Activated CD4-positive, alpha-beta T cell treated with anti-CD3 and anti-CD28 coated beads for 24 hours (primary cell): ENCODE results near the gene LBP.
A peak's percentile ranks its signal among the peaks of the same experiment; 100 is the strongest.
"Not testable (repeated sequence)": the region's sequence is repeated elsewhere in the genome, so short reads cannot be mapped to it uniquely, and the experiment has no call there.

ENCODE experiments used
- DNase-seq, 2 donors: peaks; one replicate each; pipeline ENCODE4 v3.0.0-alpha.2; 2020; ENCODE audit warnings: low read depth in 2 of 2

LBP gene

DNA sequence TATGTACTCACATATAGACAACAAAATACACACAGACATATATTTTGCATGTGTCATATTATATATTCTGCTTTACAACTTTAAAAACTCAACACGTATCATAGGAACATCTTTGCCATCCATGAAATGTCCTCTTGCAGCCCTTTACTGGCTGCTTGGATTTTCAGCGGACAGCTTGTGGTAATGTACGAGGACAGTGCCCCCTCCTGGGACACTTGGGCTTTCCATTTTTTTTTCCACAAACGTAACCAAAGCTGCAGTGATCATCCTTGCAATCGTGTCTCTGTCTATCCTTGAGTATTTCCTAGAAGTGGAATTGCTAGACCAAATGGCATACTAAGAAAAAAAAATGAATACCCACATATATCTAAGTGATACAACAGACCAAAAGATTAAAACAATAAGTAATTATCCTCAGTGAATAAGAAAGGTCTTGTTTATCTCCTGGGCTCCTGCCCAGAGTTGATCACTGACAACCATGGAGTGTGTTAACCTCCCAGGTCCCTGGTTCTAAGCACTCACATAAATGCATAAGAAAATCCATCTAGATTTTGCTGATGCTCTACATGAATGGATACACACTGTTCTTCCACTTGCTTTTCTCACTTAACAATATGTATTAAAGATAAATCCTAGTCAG is 24.2 kb upstream of the LBP start:
- DNase-seq = no peak

DNA sequence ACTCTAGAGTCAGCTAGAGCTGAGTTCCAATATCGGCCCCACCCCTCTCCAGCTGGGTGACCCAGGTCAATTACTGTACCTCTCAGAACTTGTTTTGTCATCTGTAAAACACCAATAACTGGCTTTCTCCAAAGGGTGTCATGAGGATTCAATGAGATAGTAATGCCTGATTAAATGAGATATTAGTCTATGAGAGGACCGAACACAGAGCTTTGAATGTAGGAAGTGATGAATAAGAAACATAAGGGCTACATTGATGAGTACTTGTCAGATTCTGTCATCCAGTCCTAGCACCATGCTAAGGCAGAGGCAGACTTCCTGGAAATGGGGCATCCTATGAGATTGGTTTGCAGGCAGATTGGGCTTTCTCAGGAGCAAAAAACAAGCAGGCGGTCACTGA is 22.1 kb upstream of the LBP start:
- no peak for DNase-seq

DNA sequence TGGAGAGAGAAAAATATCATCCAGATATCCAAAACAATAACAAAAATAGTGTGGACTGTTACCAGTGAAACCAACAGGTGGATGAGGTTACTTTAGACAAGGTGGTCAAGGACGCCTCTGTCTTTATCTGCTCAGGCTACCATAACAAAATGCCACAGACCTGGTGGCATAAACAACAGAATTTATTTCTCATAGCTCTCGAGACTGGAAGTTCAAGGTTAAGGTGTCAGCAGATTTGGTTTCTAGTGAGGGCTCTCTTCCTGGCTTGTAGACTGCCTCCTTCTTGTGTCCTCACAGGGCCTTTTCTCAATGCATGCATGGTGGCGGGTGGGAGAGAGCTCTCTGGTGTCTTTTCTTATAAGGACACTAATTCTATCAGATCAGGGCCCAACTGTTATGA is 21.1 kb upstream of the LBP start:
- no peak for DNase-seq

DNA sequence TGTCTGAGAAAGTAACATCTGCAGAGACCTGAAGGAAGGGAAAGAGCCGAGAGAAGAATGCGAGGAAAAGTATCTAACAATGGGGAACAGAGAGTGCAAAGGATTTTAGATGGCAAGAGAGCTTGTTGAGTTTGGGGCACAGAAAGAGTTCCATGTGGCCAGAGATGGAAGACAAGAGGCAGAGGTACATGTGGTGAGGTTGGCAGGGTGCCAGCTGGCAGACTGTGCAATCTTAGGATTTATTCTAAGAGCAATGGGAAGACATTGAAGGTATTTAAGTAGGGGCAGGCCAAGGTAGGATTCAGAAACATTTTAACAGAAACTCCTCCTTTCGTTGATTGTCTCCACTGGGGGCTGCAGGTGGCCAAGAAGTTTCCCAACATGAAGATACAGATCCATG is 20.4 kb upstream of the LBP start:
- no peak for DNase-seq

DNA sequence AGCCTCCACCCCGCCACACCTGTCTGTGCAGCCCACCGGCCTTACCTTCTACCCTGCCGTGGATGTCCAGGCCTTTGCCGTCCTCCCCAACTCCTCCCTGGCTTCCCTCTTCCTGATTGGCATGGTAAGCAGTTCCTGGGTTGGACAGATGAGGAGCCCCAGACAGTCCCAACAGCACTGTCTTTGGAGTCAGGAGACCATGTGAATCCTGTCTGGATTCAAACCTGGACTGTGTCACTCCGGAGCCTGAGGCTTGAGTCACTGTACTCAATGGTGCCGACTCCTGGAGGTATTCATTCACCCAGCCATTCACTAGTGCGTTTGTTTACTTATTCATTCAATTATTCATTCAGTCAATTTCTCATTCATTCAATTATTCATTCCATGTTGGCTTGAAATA is 20.0 kb upstream of the LBP start:
- DNase-seq = no peak

DNA sequence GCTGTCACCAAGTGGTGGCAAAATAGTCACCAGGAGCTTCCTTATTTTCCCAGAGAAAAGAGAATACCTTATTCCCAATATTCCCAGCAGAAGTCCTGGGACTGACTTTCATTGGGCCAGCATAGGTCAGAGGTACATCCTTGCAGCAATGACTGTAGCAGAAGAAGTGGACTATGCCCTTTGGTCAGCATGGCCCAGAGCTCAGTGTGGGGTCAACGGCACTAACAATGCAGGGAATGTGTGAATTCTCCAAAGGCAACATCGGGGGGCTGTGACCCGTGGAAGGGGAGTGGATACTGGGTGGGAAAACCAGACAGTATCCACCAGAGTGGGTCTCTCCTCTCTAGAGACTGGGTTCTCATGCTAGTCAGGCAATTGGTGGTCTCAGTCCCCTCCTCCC is 15.6 kb upstream of the LBP start:
- DNase-seq = no peak

DNA sequence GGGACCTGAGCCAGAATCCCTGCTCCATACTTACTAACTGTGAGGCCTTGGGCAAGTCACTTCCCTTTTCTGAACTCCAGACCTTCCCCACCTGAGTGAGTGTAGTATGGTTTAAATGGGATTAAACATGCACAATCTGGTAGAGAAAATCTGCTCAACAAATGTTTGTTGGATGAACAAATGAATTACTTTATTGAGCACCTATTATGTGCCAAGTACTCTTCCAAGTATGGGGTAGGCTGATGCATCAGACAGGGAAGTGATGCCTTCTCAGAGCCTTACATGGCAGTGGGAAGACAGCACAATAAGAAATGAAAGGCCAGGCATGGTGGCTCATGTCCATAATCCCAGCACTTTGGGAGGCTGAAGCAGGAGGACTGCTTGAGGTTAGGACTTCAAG is 15.0 kb upstream of the LBP start:
- no peak for DNase-seq

DNA sequence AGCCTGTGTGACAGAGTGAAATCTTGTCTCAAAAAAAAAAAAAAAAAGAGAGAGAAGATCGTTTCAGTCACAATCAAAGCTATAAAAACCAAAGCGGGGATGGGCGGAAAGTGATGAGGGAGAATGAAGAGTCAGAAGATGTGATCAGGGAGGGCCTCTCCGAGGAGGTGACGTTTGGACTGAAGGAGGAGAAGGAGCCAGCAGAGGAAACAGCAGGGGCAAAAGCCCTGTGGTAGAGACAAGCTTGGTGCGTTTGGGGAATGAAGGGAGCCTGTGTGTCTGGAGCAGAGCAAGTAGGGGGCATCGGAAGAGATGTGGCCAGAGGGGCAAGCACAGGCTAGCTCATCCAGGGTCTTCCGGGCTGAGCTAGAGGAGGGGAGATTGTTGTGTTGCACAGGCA is 14.5 kb upstream of the LBP start:
- no peak for DNase-seq

DNA sequence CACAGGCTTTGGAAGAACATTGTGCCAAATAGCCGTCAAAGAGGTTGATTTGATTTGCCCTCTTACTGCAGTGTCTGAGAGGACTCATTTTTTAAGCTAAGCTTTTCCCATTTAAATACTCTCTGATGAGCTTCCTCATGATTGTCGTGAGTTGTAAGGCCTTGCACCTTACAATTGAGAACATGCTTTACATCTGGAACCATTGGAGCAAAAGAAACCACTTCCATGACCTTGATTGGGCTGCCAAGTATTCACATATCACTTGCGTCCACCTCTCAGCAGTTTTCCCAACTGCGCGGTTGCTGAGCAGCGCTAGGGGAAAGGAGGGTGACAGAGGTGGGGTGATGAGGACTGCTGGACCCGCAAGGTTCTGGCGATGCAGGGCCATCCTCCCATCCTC is 12.3 kb upstream of the LBP start:
- no peak for DNase-seq

DNA sequence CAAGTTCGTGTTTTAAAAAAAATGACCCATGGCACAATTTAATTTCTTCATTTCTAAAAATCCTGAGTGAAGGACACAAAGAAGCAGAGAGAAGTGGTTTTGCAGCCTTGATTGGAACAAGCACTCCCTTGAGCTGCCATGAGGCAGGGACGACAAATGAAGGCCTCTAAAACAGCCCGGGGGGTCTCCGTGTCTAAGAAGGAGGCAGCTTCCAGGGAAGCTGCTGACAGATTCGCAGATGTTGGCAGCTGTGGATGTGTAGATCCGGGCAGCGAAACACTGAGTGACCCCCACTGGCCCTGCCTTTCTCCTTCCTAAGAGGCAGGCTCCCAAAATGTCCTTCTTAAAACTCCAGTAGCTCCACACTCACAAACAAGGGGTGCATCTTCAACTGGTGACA is 9.6 kb upstream of the LBP start:
- DNase-seq = no peak

DNA sequence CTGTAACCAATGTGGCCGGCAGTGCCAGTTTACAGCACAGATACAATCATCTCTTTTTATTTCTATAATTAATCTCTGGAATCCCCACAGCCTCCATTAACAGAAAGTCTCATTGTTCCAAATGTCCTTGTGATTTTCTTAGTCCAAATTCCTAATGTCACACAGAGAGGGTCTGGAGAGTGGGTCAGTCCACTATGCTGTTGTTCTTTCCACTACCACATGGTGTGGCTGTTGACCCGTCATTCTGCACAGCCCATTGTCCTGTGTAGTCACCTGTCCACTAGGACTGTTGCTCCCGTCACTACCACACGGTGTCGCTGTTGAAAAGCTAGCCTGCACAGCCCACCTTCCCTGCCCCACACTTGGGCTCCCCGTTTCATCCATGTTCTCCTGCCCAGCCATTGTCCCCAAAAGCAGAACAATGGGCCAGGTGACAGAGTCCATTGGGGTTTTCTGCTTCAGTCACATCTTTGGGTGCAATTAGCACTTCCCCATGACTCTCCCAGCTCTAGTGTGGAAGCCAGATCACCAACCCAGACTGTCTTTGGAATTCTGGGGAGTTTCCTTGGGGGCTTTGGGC is 8.6 kb upstream of the LBP start:
- peak in 1 of 2 donors; percentile 13 for DNase-seq

DNA sequence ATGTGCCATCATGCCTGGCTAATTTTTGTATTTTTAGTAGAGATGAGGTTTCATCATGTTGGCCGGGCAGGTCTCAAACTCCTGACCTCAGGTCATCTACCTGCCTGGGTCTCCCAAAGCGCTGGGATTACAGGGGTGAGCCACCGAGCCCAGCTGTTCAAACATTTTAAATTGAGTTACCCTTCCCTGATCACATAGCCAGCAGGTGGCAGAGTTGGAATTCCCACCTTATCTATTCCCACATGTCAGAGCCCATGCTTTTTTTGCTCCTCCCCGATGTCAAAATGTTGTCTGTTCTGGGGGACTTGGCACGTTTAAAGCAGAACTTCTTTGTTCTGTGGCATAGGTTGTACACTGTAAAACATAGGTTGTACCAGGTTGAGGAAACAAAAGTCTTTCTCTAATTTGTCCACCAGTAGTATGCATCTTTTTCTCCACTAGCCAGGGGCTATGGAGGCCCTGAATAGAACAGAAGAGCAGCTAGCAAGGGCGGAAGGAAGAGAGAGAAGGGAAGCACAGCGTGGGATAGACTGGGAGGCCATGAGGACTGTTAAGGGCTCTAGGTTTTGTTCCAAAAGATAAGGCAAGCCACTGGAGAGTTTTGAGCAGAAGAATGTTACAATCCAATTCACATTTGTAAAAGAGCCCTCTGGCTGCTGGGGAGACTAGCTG is 7.3 kb upstream of the LBP start:
- no peak for DNase-seq

DNA sequence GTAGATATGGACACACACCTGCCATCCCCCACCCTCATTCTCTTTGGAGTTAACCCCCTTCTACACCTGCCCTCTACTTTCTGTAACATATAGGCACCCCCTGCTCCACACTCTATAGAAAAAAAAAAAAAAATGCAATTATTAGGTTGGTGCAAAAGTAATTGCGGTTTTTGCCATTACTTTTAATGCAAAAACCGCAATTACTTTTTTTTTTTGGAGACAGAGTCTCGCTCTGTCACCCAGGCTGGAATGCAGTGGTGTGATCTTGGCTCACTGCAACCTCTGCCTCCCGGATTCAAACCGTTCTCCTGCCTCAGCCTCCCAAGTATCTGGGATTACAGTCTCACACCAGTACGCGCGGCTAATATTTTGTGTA is 6.8 kb upstream of the LBP start:
- DNase-seq = not testable (repeated sequence)

DNA sequence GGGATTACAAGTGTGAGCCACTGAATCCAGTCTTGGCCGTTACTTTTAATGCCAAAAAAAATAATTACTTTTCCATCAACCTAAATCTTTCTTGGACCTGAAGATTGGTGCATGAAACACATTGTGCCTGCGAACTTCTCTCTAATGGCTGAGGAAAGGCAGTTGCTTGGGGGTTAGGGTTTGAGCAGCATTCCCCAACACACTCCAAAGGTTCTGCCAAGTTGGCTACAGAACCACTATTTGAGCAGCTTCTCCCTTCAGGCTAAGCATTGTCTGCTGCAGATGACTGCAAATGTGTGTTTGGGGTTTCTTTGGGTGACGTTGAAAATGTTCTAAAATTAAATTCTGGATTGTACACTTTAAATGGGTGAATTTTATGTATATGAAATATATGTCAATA is 6.3 kb upstream of the LBP start:
- DNase-seq = no peak

DNA sequence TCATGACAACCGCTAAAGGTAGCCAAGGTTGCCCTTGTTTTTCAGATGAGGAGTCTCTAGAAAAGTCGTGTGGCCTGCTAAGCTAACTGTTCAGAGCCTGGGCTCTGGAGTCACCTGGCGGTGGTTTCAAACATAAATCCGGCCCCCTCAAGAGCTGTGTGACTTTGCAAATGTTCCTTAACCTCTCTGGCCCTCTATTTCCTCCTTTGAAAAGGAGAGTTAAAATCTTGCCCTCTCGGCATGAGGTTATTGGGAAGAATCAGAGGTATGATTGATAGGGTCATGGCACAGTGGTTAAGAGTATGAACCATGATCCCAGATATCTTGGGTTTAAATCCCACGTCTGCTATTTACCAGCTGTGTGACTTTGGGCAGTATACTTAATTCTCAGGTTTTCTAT is 5.6 kb upstream of the LBP start:
- no peak for DNase-seq

DNA sequence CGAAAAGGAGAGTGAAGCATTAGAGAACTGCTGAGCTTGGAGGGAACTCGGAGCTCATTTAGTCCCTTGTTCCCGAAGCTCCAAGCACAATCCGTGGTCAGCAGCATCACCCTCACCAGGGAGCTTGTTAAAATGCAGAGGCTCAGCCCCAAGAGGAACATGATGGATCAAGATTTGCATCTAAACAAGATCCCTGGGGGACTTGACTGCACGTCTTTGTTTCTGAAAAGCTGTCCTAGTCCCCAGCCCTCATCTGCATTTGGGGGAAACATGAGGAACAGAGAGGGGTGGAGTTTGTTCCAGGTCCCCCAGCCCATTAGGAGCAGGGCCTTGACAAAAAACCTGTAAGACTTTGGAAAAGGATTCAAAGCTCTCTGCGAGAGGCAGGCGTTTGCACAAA is 4.1 kb upstream of the LBP start:
- no peak for DNase-seq

DNA sequence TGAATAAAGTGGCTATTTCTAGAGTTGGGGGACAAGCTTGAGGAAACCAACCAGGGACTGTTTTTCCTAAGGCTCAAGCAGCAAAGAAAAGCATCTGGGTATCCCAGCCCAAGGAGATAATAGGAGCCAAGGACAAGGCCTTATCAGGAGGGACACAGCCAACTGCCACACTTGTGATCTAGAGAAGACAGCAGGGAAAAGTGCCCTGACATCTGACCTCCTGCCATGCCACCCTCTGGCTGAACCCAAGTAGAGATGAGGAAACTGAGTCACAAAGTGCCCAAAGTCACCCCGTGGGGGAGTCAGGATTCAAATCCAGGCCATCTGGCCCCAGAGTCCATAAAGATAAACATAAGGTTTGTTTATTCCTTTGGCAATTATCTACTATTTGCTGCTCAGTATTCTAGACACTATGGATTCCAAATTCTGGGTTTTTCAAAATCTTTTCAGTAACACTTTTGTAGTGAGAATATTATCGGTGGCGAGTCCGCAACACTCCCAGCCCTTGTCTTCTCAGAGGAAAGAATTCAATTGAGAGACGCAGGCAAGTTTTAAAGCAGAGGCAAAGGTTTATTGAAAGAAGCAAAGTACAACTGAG is 3.5 kb upstream of the LBP start:
- no peak for DNase-seq

DNA sequence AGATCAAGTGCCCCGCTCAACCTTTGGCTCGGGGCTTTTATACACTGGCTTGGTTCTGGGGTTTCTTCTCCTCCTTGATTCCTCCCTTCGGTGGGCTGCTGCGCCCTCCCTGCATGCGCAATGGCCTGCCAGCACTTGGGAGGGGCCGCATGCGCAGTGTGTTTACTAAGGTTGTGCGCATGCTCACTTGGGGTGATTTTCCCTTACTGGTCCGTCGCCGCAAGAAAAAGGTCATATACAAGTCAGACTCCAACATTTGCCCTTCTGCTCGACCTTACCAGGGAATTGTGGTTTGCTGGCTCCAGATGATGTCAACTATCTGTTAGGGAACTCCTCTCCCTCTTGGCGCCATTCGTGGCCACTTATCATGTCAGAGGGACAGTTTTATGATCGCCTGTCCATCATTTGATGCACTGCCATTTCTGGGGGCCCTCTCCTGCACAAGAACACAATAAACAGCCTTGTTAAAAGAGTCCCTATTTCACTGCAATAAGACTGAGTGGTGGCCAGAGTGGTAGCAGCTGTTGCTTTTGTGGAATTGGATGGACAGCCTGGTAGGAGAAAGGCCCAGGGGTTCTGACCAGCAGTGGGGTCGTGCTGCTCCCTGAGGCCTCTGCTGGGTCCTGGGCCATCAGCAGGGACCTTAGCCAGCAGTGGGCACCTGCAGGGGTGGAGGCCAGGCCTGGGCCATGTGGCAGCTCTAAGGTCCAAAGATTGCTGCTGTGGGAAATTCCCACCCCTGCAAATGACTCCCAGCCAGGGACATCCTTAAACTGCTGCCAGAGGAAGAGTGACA is 2.8 kb upstream of the LBP start:
- DNase-seq = no peak

DNA sequence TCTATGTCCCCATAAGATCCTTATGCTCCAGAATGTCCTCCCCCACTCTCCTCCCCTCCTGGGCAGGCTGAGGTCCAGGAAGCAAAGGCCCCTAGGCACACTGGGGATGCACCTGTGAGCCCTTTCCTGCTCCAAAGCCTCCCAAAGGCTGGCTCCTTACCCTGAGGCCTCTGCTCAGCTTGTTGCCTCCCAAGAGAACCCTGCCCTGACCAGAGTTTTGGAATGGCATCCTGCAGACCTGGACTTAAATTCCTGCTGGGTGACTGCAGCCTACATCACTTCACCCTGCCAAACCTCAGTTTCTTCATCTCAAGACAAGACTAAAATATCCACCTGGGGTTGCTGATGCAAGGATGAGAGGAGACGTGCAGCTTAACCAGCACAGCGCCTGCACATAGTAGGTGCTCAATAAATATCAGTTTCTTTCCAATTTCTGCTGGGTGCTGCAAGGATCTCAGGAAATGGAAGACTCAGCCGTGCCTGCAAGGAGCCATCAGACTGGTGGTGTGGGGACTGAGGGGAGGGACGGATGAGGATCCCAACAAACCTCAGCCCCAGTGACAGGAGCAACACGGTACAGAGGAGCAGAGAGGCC is 2.1 kb upstream of the LBP start:
- no peak for DNase-seq

DNA sequence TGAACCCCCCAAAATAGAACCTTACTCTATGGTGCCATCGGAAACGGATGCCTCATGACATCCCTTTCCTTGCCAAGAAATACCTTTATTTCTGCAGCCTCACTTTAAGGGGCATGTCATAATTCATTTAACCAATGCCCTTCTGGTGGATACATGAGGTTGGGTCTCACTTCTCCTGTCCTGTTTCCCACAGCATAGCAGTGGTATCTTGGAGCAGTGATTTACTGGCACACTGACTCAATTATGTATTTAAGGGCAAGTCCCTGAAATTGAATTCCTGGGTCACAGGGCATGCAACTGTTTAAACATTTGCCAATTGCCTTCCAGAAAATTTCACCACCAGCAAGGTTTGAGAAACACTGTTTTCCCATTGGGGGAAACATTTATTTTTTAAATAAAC is 639 bp upstream of the LBP start:
- no peak for DNase-seq

DNA sequence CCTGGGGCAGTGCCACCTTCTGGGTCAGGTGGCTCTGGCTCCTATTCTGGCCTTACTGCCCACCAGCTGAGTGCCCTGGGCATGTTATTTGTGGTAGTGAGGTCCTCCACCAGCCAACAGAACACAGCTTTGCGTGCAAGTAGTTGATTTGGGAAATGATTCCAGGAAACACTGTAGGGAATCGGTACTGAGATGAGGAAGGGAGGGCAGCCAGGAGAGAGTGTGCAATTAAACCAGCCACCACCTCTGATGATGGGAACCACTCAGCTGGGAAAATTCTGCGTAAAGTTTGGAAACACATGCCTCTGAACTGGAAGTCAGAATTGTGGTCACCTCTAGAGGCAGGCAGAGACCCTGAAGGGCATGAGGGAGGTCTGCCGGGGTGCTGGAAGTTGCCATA is 459 bp downstream of the LBP start:
- no peak for DNase-seq

DNA sequence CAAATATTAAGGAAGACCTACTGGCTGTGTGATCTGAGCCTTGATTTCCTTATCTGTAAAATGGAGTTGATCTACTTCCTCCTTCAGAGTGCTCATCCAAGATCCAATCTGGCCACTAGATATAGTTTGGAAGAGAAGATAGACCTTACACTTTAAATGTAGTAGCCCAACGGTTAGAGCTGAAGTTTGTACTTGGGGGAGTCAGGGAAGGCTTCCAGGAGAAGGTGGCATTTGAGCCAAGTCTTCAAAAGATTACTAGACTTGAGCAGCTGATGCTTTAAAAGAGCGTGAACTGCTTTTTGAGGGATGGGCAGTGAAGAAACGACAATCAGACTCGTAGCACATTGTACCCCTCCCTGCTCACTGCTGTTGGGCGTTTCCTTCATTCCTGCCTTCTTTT is 3.6 kb downstream of the LBP start:
- DNase-seq = no peak
